HepG2 (cell line): ENCODE results near the gene NOS1. TPM values are rescaled to one million over a fixed set of nuclear protein-coding genes. Genes with fewer than 3 reads are reported as not detected.

Experiments
- ATAC-seq: fragments of 200-7000 bp; cut with Tn5 transposase; 3 replicates; pipeline ENCODE4 v1.9.1; 2020; ENCODE audit warnings: mild to moderate bottlenecking, moderate library complexity
- BruUV-seq: library from RNA; stranded (reverse); fragments of 400-500 nt; replicated peaks from 2 replicates; lab custom pipeline; 2021; lab: Mats Ljungman, UMichigan
- CTCF ChIA-PET: fragments of 300-600 bp; formaldehyde crosslinking; extraction: SDS; loops from one replicate; lab custom pipeline; 2021; ENCODE audit warnings: low total read pairs, inconsistent platforms, low intra/inter-chr PET ratio; lab: Yijun Ruan, JAX
- POLR2A ChIA-PET: fragments of 350-600 bp; sonication (Branson Sonifier 250); formaldehyde crosslinking; loops from one replicate; lab custom pipeline; 2020; ENCODE audit warnings: antibody characterized with exemption, inconsistent platforms; lab: Yijun Ruan, JAX
- DNase-seq: peaks from one replicate; pipeline ENCODE4 v3.0.0-alpha.2; 2015; ENCODE audit warnings: low spot score
- FAIRE-seq: peaks from 3 replicates; lab custom pipeline; 2011; peaks lifted over from hg19 to GRCh38; lab: Jason Lieb, UNC
- H2AFZ ChIP-seq: one replicate; pipeline ENCODE4 v1.6.1; 2011; ENCODE audit warnings: low read length, inconsistent platforms
- H3K27ac ChIP-seq: fragments of 300-600 bp; 3 replicates; pipeline ENCODE4 v1.8.0; 2011; ENCODE audit warnings: mixed run types, mild to moderate bottlenecking, mixed read lengths, low read length, inconsistent platforms; ENCODE audit not compliant: insufficient read depth; ENCODE audit errors: extremely low read length
- H3K27me3 ChIP-seq, 2 experiments: fragments of 200-600 bp in 1 of 2; 2 replicates in 1 of 2; 3 replicates in 1 of 2; pipeline versions ENCODE4 v1.6.0 to v1.8.0; 2011; ENCODE audit warnings: low read length in 2 of 2, mild to moderate bottlenecking in 2 of 2, moderate library complexity in 2 of 2, inconsistent platforms in 1 of 2; ENCODE audit not compliant: insufficient read depth in 2 of 2, control insufficient read depth in 1 of 2
- H3K36me3 ChIP-seq, 2 experiments: fragments of 200-600 bp in 1 of 2; replicated peaks in 1 of 2; 2 replicates in 1 of 2; 3 replicates in 1 of 2; pipeline versions ENCODE4 v1.5.1 to v1.8.0; 2011; ENCODE audit warnings: low read length in 2 of 2, inconsistent platforms in 1 of 2; ENCODE audit not compliant: insufficient read depth in 2 of 2, control insufficient read depth in 1 of 2
- H3K4me1 ChIP-seq: 2 replicates; pipeline ENCODE4 v1.5.1; 2012; ENCODE audit warnings: low read length, inconsistent platforms; ENCODE audit not compliant: insufficient read depth
- H3K4me2 ChIP-seq: 2 replicates; pipeline ENCODE4 v1.6.0; 2011; ENCODE audit warnings: low read depth, low read length, inconsistent platforms
- H3K4me3 ChIP-seq, 3 experiments: fragments of 200-600 bp in 1 of 3; sonication (generic), shearing (Covaris generic) in 1 of 3; replicated peaks in 1 of 3; 2 replicates each; pipeline ENCODE4 v1.5.1; 2011 to 2016; ENCODE audit warnings: low read length in 3 of 3, inconsistent platforms in 2 of 3, low read depth in 2 of 3, mild to moderate bottlenecking in 2 of 3, control low read depth in 1 of 3, mixed read lengths in 1 of 3; ENCODE audit not compliant: insufficient read depth in 1 of 3
- H3K79me2 ChIP-seq: one replicate; pipeline ENCODE4 v1.6.1; 2011; ENCODE audit warnings: low read length, inconsistent platforms; ENCODE audit not compliant: insufficient read depth
- H3K9ac ChIP-seq: 2 replicates; pipeline ENCODE4 v1.6.0; 2011; ENCODE audit warnings: mild to moderate bottlenecking, low read depth, low read length, inconsistent platforms; ENCODE audit not compliant: insufficient read depth
- H3K9me3 ChIP-seq: 2 replicates; pipeline ENCODE4 v1.5.1; 2012; ENCODE audit warnings: mild to moderate bottlenecking, low read length
- H4K20me1 ChIP-seq: 2 replicates; pipeline ENCODE4 v1.6.0; 2011; ENCODE audit warnings: inconsistent platforms, mild to moderate bottlenecking, low read length, moderate library complexity; ENCODE audit not compliant: insufficient read depth
- CREM ChIP-seq, 2 experiments: sonication (generic) in 1 of 2; formaldehyde crosslinking in 1 of 2; IDR thresholded peaks; 2 replicates each; pipeline versions ENCODE4 v1.4.0 to v1.6.1; 2016 to 2020; ENCODE audit warnings: antibody characterized with exemption in 1 of 2, mild to moderate bottlenecking in 1 of 2, missing genetic modification reagents in 1 of 2
- DMTF1 ChIP-seq: sonication (generic); formaldehyde crosslinking; IDR thresholded peaks from 2 replicates; pipeline ENCODE4 v1.4.0; 2020; ENCODE audit warnings: mild to moderate bottlenecking, missing genetic modification reagents
- HMGA1 ChIP-seq: sonication (generic); formaldehyde crosslinking; conservative IDR thresholded peaks from 2 replicates; pipeline ENCODE4 v1.4.0; 2020; ENCODE audit warnings: missing genetic modification reagents
- MTERF4 ChIP-seq: sonication (generic); formaldehyde crosslinking; IDR thresholded peaks from 2 replicates; pipeline ENCODE4 v1.8.0; 2023; ENCODE audit warnings: mild to moderate bottlenecking, missing genetic modification reagents
- NR2F1 ChIP-seq, 2 experiments: fragments of 450-650 bp in 1 of 2; formaldehyde crosslinking in 1 of 2; IDR thresholded peaks; 2 replicates each; pipeline versions ENCODE4 v1.5.0 to v1.6.1; 2016 to 2020; ENCODE audit warnings: mild to moderate bottlenecking in 1 of 2, missing compliant biosample characterization in 1 of 2, missing genetic modification reagents in 1 of 2, moderate library complexity in 1 of 2
- NR3C1 ChIP-seq: sonication (generic); formaldehyde crosslinking; IDR thresholded peaks from 2 replicates; pipeline ENCODE4 v1.4.0; 2020; ENCODE audit warnings: missing genetic modification reagents
- PAF1 ChIP-seq: IDR thresholded peaks from 2 replicates; pipeline ENCODE4 v1.6.1; 2016; ENCODE audit warnings: missing genetic modification reagents, missing compliant biosample characterization
- ZBTB4 ChIP-seq: sonication (generic); formaldehyde crosslinking; IDR thresholded peaks from 2 replicates; pipeline ENCODE4 v1.4.0; 2020; ENCODE audit warnings: missing genetic modification reagents, mild to moderate bottlenecking, borderline replicate concordance
- ZFP91 ChIP-seq: sonication (generic); formaldehyde crosslinking; IDR thresholded peaks from 2 replicates; pipeline ENCODE4 v1.9.0; 2022; ENCODE audit warnings: missing genetic modification reagents, mild to moderate bottlenecking, borderline replicate concordance
- ZNF296 ChIP-seq: sonication (generic); formaldehyde crosslinking; conservative IDR thresholded peaks from 2 replicates; pipeline ENCODE4 v1.5.0; 2020; ENCODE audit warnings: mild to moderate bottlenecking, missing genetic modification reagents
- ZNF562 ChIP-seq: sonication (generic); formaldehyde crosslinking; IDR thresholded peaks from 2 replicates; pipeline ENCODE4 v1.8.0; 2022; ENCODE audit warnings: missing genetic modification reagents, borderline replicate concordance
- ZNF572 ChIP-seq: sonication (generic); formaldehyde crosslinking; IDR thresholded peaks from 2 replicates; pipeline ENCODE4 v1.5.1; 2020; ENCODE audit warnings: mild to moderate bottlenecking, missing genetic modification reagents
- ZNF639 ChIP-seq: conservative IDR thresholded peaks from 2 replicates; pipeline ENCODE4 v1.6.1; 2018; ENCODE audit warnings: missing genetic modification reagents
- ZNF768 ChIP-seq: sonication (generic); formaldehyde crosslinking; IDR thresholded peaks from 2 replicates; pipeline ENCODE4 v1.4.0; 2020; ENCODE audit warnings: missing genetic modification reagents
- ZNF891 ChIP-seq: sonication (generic); formaldehyde crosslinking; IDR thresholded peaks from 2 replicates; pipeline ENCODE4 v1.5.0; 2020; ENCODE audit warnings: mild to moderate bottlenecking, missing genetic modification reagents
- WGBS: methylation state at CpG from one replicate; pipeline ENCODE4 v1.1.6; 2017; ENCODE audit warnings: low lambda C conversion rate; 5-methylcytosine and 5-hydroxymethylcytosine counted together
- in situ Hi-C: cut with HindIII; loops from 2 replicates; pipeline ENCODE4 v1.10.0; 2017; ENCODE audit warnings: low pct_unique_long_range_greater_than_20kb; ENCODE audit not compliant: extremely low pct_ligation_motif_present
- intact Hi-C: fragments of 100-400 bp; cut with micrococcal nuclease; formaldehyde crosslinking; loops from one replicate; pipeline ENCODE4 v1.10.0; 2022; ENCODE audit not compliant: unreplicated experiment
- polyA plus RNA-seq, 8 experiments: library from polyadenylated mRNA; depleted of rRNA in 3 of 8; stranded (reverse) in 7 of 8; unstranded in 1 of 8; fragments of >200 nt; fragmentation: Illumina TruSeq in 4 of 8; extraction: Trizol in 4 of 8; gene quantifications; 2 replicates each; pipeline versions ENCODE4 v1.2.1 to v1.2.3, GENCODE V29; 2011 to 2016; ENCODE audit warnings: low read depth in 4 of 8, missing spikeins in 1 of 8, mixed read lengths in 1 of 8; ENCODE audit not compliant: insufficient read depth in 1 of 8
- total RNA-seq, 5 experiments: library from RNA; depleted of rRNA; stranded (reverse); fragments of >200 nt; fragmentation: Illumina TruSeq; extraction: Trizol; gene quantifications; 2 replicates each; pipeline ENCODE4 v1.2.3, GENCODE V29; 2016; ENCODE audit warnings: low read depth in 1 of 5

Gene NOS1
- total and polyA plus RNA-seq, 2 of the 13 experiments (the other 11 are each of a cell fraction or from before 2014, with no cell fraction given): not detected

- WGBS: 47% methylated on average over 2 of the region's 2 CpGs
- no peak for FAIRE-seq
- TF ChIP-seq CREM (IDR thresholded peaks at IDR 0.05) (no peak), CREM (CRISPR knock-in tag; IDR thresholded peaks at IDR 0.05) (no peak), ZFP91 (CRISPR knock-in tag) (no peak), NR3C1 (CRISPR knock-in tag) (no peak), DMTF1 (CRISPR knock-in tag) (no peak), ZNF296 (CRISPR knock-in tag) (no peak), MTERF4 (CRISPR knock-in tag) (no peak), ZNF572 (CRISPR knock-in tag) (no peak), PAF1 (CRISPR knock-in tag) (no peak), HMGA1 (no peak), ZNF891 (CRISPR knock-in tag) (no peak), ZBTB4 (CRISPR knock-in tag) (no peak), ZNF562 (CRISPR knock-in tag) (no peak), NR2F1 (CRISPR knock-in tag; IDR thresholded peaks at IDR 0.05) (no peak), ZNF768 (CRISPR knock-in tag) (no peak), ZNF639 (CRISPR knock-in tag) (no peak)
Observed at GRCh38 chr12:117192057-117192456, 169.4 kb downstream of the NOS1 start.

More at GRCh38 chr12:117192057-117192456, 169.4 kb downstream of the NOS1 start:
- in situ Hi-C loops (no loop called here), intact Hi-C loops (no loop called here)
- Histone ChIP-seq H2AFZ (no peak overlapping the region), H3K4me2 (no peak overlapping the region), H3K79me2 (peaks cover 22% of the 10 kb centered on the region), H3K27ac (no peak overlapping the region), H3K4me1 (peaks cover 29% of the 10 kb centered on the region), H3K36me3 (no peaks in the 10 kb centered on the region; a peak in 1 of 5 replicates), H3K9me3 (no peaks in the 10 kb centered on the region), H3K4me3 (no peak overlapping the region), H3K9ac (no peak overlapping the region), H4K20me1 (peaks cover 7% of the 10 kb centered on the region), H3K27me3 (peaks cover 0 to 18% of the 10 kb centered on the region in 2 experiments; a peak in 2 of 5 replicates)
- ChIA-PET POLR2A (no interaction called here), CTCF (no interaction called here)
- no peak for ATAC-seq
- no TSS peak for BruUV-seq
- no peak for DNase-seq
